Astrocyte (in vitro differentiated cells and primary cell): ENCODE measurements around the gene DDX46.
A peak's percentile ranks its signal among the peaks of the same experiment; 100 is the strongest.

ENCODE experiments used
- CTCF ChIP-seq: IDR thresholded peaks from 2 replicates; pipeline ENCODE4 v1.5.1; 2011; ENCODE audit warnings: low read depth, mild to moderate bottlenecking, inconsistent platforms, low read length, moderate library complexity; ENCODE audit not compliant: insufficient read depth
- EZH2 ChIP-seq: IDR thresholded peaks from 2 replicates; pipeline ENCODE4 v1.6.1; 2012; ENCODE audit warnings: mild to moderate bottlenecking, low read length, inconsistent platforms; ENCODE audit not compliant: insufficient read depth

DNA sequence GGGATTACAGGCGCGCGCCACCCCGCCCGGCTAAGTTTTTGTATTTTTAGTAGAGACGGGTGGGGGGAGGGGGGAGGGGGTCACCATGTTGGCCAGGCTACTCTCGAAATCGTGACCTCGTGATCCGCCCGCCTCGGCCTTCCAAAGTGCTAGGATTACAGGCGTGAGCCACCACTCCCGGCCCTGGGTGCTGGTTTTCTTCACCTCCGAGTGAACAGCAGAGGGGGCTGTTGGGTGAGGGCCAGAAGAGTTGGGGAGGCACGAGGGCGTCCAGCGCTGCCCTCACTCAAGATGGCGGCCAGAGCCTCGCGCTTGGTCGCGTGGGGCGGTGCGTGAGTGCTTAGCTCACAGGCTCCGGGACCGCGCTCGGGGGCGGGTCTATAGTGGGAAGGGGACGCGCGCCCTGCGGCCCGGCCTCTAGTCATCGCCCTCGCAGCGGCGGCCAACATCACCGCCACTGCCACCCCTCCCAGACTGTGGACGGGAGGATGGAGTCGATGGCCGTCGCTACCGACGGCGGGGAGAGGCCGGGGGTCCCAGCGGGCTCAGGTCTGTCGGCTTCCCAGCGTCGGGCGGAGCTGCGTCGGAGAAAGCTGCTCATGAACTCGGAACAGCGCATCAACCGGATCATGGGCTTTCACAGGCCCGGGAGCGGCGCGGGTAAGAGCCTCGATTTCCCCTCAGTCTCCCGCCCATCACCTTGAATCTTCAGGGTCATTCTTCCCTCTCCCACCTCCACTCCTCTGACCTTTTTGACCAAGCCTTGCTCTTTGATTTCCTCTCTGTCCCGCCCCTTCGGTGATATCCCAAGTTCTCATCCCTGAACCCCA lies 20.2 kb upstream of the DDX46 start, which contains the start of gene CAMLG:
- TF ChIP-seq CTCF (peak; percentile 33), EZH2 (no peak)
